SK-N-SH (cell line): ENCODE data around the gene EPHA5. TPM values are rescaled to one million over a fixed set of nuclear protein-coding genes. Genes with fewer than 3 reads are reported as not detected.

Source experiments
- CTCF ChIA-PET: fragments of 300-600, 350-600 bp; formaldehyde crosslinking; extraction: SDS; loops from one replicate; lab custom pipeline; 2021; lab: Yijun Ruan, JAX
- POLR2A ChIA-PET: fragments of 350-600 bp; sonication (Branson Sonifier 250); formaldehyde crosslinking; extraction: SDS; loops from one replicate; lab custom pipeline; 2020; ENCODE audit warnings: antibody characterized with exemption, inconsistent platforms; lab: Yijun Ruan, JAX
- DNase-seq: peaks from one replicate; pipeline ENCODE4 v3.0.0; 2012
- H2AFZ ChIP-seq: fragments of 200-600 bp; sonication (generic); 2 replicates; pipeline ENCODE4 v1.8.1; 2016; ENCODE audit warnings: antibody characterized with exemption, mild to moderate bottlenecking, low read depth
- H3F3A ChIP-seq: fragments of 200-600 bp; sonication (generic); replicated peaks from 2 replicates; pipeline ENCODE3; 2016; ENCODE audit warnings: antibody characterized with exemption, mild to moderate bottlenecking; ENCODE audit not compliant: insufficient read depth
- H3K27ac ChIP-seq, 2 experiments: fragments of 200-500 bp in 1 of 2; fragments of 200-600 bp in 1 of 2; sonication (Bioruptor generic) in 1 of 2; sonication (generic), shearing (Covaris generic) in 1 of 2; 2 replicates each; pipeline versions ENCODE4 v1.5.1 to v1.6.1; 2014 to 2016; ENCODE audit warnings: low read depth in 2 of 2, inconsistent platforms in 1 of 2, low read length in 1 of 2, mild to moderate bottlenecking in 1 of 2, mixed read lengths in 1 of 2
- H3K27me3 ChIP-seq: fragments of 200-600 bp; sonication (generic), shearing (Covaris generic); 2 replicates; pipeline ENCODE4 v1.6.1; 2016; ENCODE audit warnings: mixed run types; ENCODE audit not compliant: insufficient read depth
- H3K36me3 ChIP-seq, 2 experiments: fragments of 200-500 bp in 1 of 2; fragments of 200-600 bp in 1 of 2; sonication (Bioruptor generic) in 1 of 2; sonication (generic) in 1 of 2; replicated peaks in 1 of 2; 2 replicates each; pipeline versions ENCODE3 to v1.5.1; 2014 to 2016; ENCODE audit warnings: low read length in 1 of 2, mild to moderate bottlenecking in 1 of 2; ENCODE audit not compliant: insufficient read depth in 2 of 2, control insufficient read depth in 1 of 2
- H3K4me1 ChIP-seq, 2 experiments: fragments of 200-500 bp in 1 of 2; fragments of 200-600 bp in 1 of 2; sonication (Bioruptor generic) in 1 of 2; sonication (generic), shearing (Covaris generic) in 1 of 2; 2 replicates each; pipeline versions ENCODE4 v1.5.1 to v1.6.1; 2014 to 2016; ENCODE audit warnings: low read depth in 1 of 2, low read length in 1 of 2, mixed run types in 1 of 2; ENCODE audit not compliant: insufficient read depth in 2 of 2, control insufficient read depth in 1 of 2
- H3K4me2 ChIP-seq: fragments of 200-600 bp; sonication (generic), shearing (Covaris generic); 2 replicates; pipeline ENCODE4 v1.6.1; 2017; ENCODE audit warnings: mixed run types
- H3K4me3 ChIP-seq, 2 experiments: fragments of 200-500 bp in 1 of 2; fragments of 200-600 bp in 1 of 2; sonication (Bioruptor generic) in 1 of 2; sonication (generic), shearing (Covaris generic) in 1 of 2; 2 replicates each; pipeline versions ENCODE4 v1.5.1 to v1.8.1; 2014 to 2016; ENCODE audit warnings: low read depth in 2 of 2, inconsistent platforms in 1 of 2, low read length in 1 of 2, mild to moderate bottlenecking in 1 of 2, mixed read lengths in 1 of 2, moderate library complexity in 1 of 2
- H3K79me2 ChIP-seq: fragments of 200-600 bp; sonication (generic); 2 replicates; pipeline ENCODE4 v1.8.1; 2017; ENCODE audit warnings: mild to moderate bottlenecking; ENCODE audit not compliant: insufficient read depth
- H3K9ac ChIP-seq: fragments of 200-600 bp; sonication (generic); 2 replicates; pipeline ENCODE4 v1.6.1; 2017; ENCODE audit warnings: mixed run types
- H3K9me2 ChIP-seq: fragments of 200-600 bp; sonication (generic); 2 replicates; pipeline ENCODE4 v1.6.1; 2017; ENCODE audit warnings: mixed run types
- H3K9me3 ChIP-seq: fragments of 200-600 bp; sonication (generic); 2 replicates; pipeline ENCODE4 v1.6.1; 2017; ENCODE audit warnings: mixed run types, mild to moderate bottlenecking, moderate library complexity
- H4K20me1 ChIP-seq: fragments of 200-600 bp; sonication (generic); 2 replicates; pipeline ENCODE4 v1.6.1; 2017; ENCODE audit warnings: mild to moderate bottlenecking, mixed run types; ENCODE audit not compliant: insufficient read depth
- CTCF ChIP-seq: fragments of 200-600 bp; sonication (generic); IDR thresholded peaks from 2 replicates; pipeline ENCODE4 v1.6.1; 2017; ENCODE audit warnings: antibody characterized with exemption, mild to moderate bottlenecking, moderate library complexity
- ELF1 ChIP-seq: IDR thresholded peaks from 2 replicates; pipeline ENCODE4 v1.4.0; 2012
- EP300 ChIP-seq, 2 experiments: IDR thresholded peaks; 2 replicates each; pipeline versions ENCODE4 v1.4.0 to v1.6.1; 2012; ENCODE audit warnings: borderline replicate concordance in 1 of 2, low read depth in 1 of 2, low read length in 1 of 2
- FOXJ3 ChIP-seq: sonication (generic); formaldehyde crosslinking; IDR thresholded peaks from 2 replicates; pipeline ENCODE4 v1.5.1; 2020; ENCODE audit warnings: mild to moderate bottlenecking, missing genetic modification reagents
- JUND ChIP-seq: IDR thresholded peaks from 2 replicates; pipeline ENCODE4 v1.4.0; 2012
- MEF2A ChIP-seq: IDR thresholded peaks from 2 replicates; pipeline ENCODE4 v1.4.0; 2012; ENCODE audit warnings: low read depth, borderline replicate concordance
- MXI1 ChIP-seq: IDR thresholded peaks from 2 replicates; pipeline ENCODE4 v1.6.1; 2012; ENCODE audit warnings: mild to moderate bottlenecking, low read depth, low read length, improper control_type of control experiment
- NFIC ChIP-seq: IDR thresholded peaks from 2 replicates; pipeline ENCODE4 v1.4.0; 2012; ENCODE audit warnings: borderline replicate concordance
- NRF1 ChIP-seq: IDR thresholded peaks from 2 replicates; pipeline ENCODE4 v1.6.1; 2012; ENCODE audit warnings: low read depth, mild to moderate bottlenecking, low read length
- RAD21 ChIP-seq: IDR thresholded peaks from 2 replicates; pipeline ENCODE4 v1.6.1; 2012; ENCODE audit warnings: mild to moderate bottlenecking, low read length
- RFX5 ChIP-seq: IDR thresholded peaks from 2 replicates; pipeline ENCODE4 v1.6.1; 2012; ENCODE audit warnings: mild to moderate bottlenecking, improper control_type of control experiment, low read length
- SIN3A ChIP-seq: IDR thresholded peaks from 2 replicates; pipeline ENCODE4 v1.6.1; 2012; ENCODE audit warnings: low read depth, mild to moderate bottlenecking, low read length, moderate library complexity, borderline replicate concordance
- SMC3 ChIP-seq: IDR thresholded peaks from 2 replicates; pipeline ENCODE4 v1.6.1; 2012; ENCODE audit warnings: low read depth, low read length, improper control_type of control experiment
- TCF12 ChIP-seq: IDR thresholded peaks from 2 replicates; pipeline ENCODE4 v1.4.0; 2012
- TEAD4 ChIP-seq: IDR thresholded peaks from 2 replicates; pipeline ENCODE4 v1.4.0; 2012; ENCODE audit warnings: mild to moderate bottlenecking, borderline replicate concordance; ENCODE audit not compliant: insufficient read depth
- ZBTB33 ChIP-seq: IDR thresholded peaks from 2 replicates; pipeline ENCODE4 v1.4.0; 2012; ENCODE audit warnings: low read depth, borderline replicate concordance
- WGBS: methylation state at CpG from one replicate; pipeline ENCODE4 v1.1.6; 2017; ENCODE audit warnings: low lambda C conversion rate; 5-methylcytosine and 5-hydroxymethylcytosine counted together
- polyA plus RNA-seq, 3 experiments: library from polyadenylated mRNA; depleted of rRNA; stranded (reverse); fragments of >200 nt; gene quantifications; 2 replicates each; pipeline ENCODE4 v1.2.3, GENCODE V29; 2012
- TF ChIP-seq, protein P1 (sequence below): IDR thresholded peaks from 2 replicates; pipeline ENCODE4; 2012
- TF ChIP-seq, protein P2 (sequence below): IDR thresholded peaks from 2 replicates; pipeline ENCODE4 v1.4.0; 2012; ENCODE audit warnings: low read depth

EPHA5 gene
- polyA plus RNA-seq, 1 of the 3 experiments (the other 2 are of a cell fraction): not detected

DNA sequence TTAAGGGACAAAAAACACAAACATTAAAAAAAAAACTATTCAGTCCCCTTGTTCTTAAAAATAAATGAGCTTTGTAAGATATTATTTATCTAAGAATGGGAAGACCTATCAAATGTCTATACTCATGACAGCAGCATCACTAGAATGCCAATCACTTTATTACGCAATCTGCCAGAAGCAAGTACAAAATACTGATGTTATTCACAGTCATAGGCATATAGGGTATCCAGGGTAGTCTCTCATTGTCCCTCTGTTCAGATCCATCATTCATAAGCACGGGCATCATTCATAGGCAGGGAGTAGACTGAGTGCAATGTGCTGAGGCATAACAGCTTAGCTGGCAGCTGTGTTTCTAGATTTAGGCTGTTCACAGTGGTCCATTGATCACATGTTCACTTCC lies 109.1 kb downstream of the EPHA5 start:
- no peaks in the 10 kb centered on the region for H3K9me2 ChIP-seq
- TF ChIP-seq RFX5 (no peak), ELF1 (no peak), NFIC (no peak), JUND (no peak), SIN3A (no peak), FOXJ3 (CRISPR knock-in tag) (no peak), EP300 (IDR thresholded peaks at IDR 0.05; ENCODE audit: borderline replicate concordance in 1 of 2, low read depth in 1 of 2, low read length in 1 of 2) (no peak), TCF12 (no peak), ZBTB33 (no peak), CTCF (no peak), TEAD4 (no peak), NRF1 (no peak), RAD21 (no peak), SMC3 (no peak), MEF2A (no peak), MXI1 (no peak)
- TF ChIP-seq, protein P1, sequence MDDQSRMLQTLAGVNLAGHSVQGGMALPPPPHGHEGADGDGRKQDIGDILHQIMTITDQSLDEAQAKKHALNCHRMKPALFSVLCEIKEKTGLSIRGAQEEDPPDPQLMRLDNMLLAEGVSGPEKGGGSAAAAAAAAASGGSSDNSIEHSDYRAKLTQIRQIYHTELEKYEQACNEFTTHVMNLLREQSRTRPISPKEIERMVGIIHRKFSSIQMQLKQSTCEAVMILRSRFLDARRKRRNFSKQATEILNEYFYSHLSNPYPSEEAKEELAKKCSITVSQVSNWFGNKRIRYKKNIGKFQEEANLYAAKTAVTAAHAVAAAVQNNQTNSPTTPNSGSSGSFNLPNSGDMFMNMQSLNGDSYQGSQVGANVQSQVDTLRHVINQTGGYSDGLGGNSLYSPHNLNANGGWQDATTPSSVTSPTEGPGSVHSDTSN: no peak
- TF ChIP-seq, protein P2, sequence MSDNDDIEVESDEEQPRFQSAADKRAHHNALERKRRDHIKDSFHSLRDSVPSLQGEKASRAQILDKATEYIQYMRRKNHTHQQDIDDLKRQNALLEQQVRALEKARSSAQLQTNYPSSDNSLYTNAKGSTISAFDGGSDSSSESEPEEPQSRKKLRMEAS: no peak
- 9% methylated on average over 2 of the region's 2 CpGs for WGBS
- no peak overlapping the region for H3K9ac ChIP-seq
- no peaks in the 10 kb centered on the region for H3K27me3 ChIP-seq
- no peak overlapping the region for H3K4me3 ChIP-seq
- CTCF ChIA-PET: no interaction called here
- no peaks in the 10 kb centered on the region for H3K79me2 ChIP-seq
- DNase-seq: no peak
- H3K4me1 ChIP-seq: no peaks in the 10 kb centered on the region
- H4K20me1 ChIP-seq: no peaks in the 10 kb centered on the region
- H3K4me2 ChIP-seq: no peak overlapping the region
- no peaks in the 10 kb centered on the region for H3K9me3 ChIP-seq
- H3F3A ChIP-seq: no peaks in the 10 kb centered on the region
- no peak overlapping the region for H3K27ac ChIP-seq
- POLR2A ChIA-PET: no interaction called here
- no peak overlapping the region for H2AFZ ChIP-seq
- no peaks in the 10 kb centered on the region for H3K36me3 ChIP-seq
